Suprapubic skin (tissue), 4 donors: Measurements from ENCODE around the gene SMIM5.

Source experiments
- POLR2A ChIP-seq, 2 donors: fragments of 450-650 bp; IDR thresholded peaks; one replicate each; pipeline ENCODE4 v1.6.1; 2017; ENCODE audit warnings: antibody characterized with exemption in 2 of 2, mild to moderate bottlenecking in 2 of 2, moderate library complexity in 2 of 2
- POLR2AphosphoS5 ChIP-seq, 3 donors: sonication (generic); formaldehyde crosslinking; IDR thresholded peaks; one replicate each; pipeline ENCODE4 v1.6.1; 2017; ENCODE audit warnings: antibody characterized with exemption in 3 of 3
- TF ChIP-seq, protein P1 (sequence below), 2 donors: fragments of 200-600 bp in 1 of 2; fragments of 450-650 bp in 1 of 2; sonication (generic) in 1 of 2; IDR thresholded peaks; one replicate each; pipeline ENCODE4 v1.5.1; 2016 to 2019; ENCODE audit warnings: antibody characterized with exemption in 2 of 2, mild to moderate bottlenecking in 1 of 2, moderate library complexity in 1 of 2

DNA sequence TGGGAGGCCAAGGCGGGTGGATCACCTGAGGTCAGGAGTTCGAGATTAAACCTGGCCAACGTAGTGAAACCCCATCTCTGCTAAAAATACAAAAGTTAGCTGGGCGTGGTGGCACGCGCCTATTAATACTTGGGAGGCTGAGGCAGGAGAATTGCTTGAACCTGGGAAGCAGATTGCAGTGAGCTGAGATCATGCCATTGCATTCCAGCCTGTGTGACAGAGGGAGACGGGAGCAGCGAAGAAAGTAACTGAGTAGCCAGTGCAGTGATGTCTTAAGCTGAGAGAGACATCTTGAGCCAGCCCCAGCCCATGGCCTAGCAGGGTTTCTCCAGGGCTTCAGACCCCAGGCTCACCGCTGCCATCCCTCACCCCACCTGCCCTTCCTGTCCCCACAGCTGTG is 9.8 kb upstream of the SMIM5 start:
- no peak for TF ChIP-seq POLR2AphosphoS5 (IDR thresholded peaks at IDR 0.05)
- TF ChIP-seq, protein P1, sequence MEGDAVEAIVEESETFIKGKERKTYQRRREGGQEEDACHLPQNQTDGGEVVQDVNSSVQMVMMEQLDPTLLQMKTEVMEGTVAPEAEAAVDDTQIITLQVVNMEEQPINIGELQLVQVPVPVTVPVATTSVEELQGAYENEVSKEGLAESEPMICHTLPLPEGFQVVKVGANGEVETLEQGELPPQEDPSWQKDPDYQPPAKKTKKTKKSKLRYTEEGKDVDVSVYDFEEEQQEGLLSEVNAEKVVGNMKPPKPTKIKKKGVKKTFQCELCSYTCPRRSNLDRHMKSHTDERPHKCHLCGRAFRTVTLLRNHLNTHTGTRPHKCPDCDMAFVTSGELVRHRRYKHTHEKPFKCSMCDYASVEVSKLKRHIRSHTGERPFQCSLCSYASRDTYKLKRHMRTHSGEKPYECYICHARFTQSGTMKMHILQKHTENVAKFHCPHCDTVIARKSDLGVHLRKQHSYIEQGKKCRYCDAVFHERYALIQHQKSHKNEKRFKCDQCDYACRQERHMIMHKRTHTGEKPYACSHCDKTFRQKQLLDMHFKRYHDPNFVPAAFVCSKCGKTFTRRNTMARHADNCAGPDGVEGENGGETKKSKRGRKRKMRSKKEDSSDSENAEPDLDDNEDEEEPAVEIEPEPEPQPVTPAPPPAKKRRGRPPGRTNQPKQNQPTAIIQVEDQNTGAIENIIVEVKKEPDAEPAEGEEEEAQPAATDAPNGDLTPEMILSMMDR (IDR thresholded peaks at IDR 0.05), result no peak
- no peak for TF ChIP-seq POLR2A (IDR thresholded peaks at IDR 0.05)
